Smooth muscle cell (in vitro differentiated cells): ENCODE results near the gene IARS2. TPM values are rescaled to one million over a fixed set of nuclear protein-coding genes. Genes with fewer than 3 reads are reported as not detected.

Experiments
- DNase-seq: peaks from one replicate; lab custom pipeline; 2025; ENCODE audit not compliant: unreplicated experiment; lab: John Stamatoyannopoulos, UW
- H2AFZ ChIP-seq: fragments of 200-600 bp; sonication (generic); 2 replicates; pipeline ENCODE4 v1.6.0; 2016; ENCODE audit warnings: antibody characterized with exemption, low read depth, mild to moderate bottlenecking
- H3F3A ChIP-seq: fragments of 200-600 bp; sonication (generic); 2 replicates; pipeline ENCODE4 v1.6.0; 2017; ENCODE audit warnings: antibody characterized with exemption, low read depth
- H3K27ac ChIP-seq: fragments of 200-600 bp; sonication (generic); 2 replicates; pipeline ENCODE4 v1.5.1; 2016; ENCODE audit warnings: low read depth, mild to moderate bottlenecking
- H3K27me3 ChIP-seq: fragments of 200-600 bp; sonication (generic); 2 replicates; pipeline ENCODE4 v1.6.1; 2016; ENCODE audit warnings: low read depth, mild to moderate bottlenecking
- H3K36me3 ChIP-seq: fragments of 200-600 bp; sonication (generic); 2 replicates; pipeline ENCODE4 v1.5.1; 2016; ENCODE audit warnings: low read depth
- H3K4me1 ChIP-seq: fragments of 200-600 bp; sonication (generic); 2 replicates; pipeline ENCODE4 v1.5.1; 2016; ENCODE audit warnings: low read depth
- H3K4me2 ChIP-seq: fragments of 200-600 bp; sonication (generic); 2 replicates; pipeline ENCODE4 v1.6.0; 2016; ENCODE audit warnings: mild to moderate bottlenecking
- H3K4me3 ChIP-seq: fragments of 200-600 bp; sonication (generic); 2 replicates; pipeline ENCODE4 v1.5.1; 2016; ENCODE audit warnings: mild to moderate bottlenecking
- H3K79me2 ChIP-seq: fragments of 200-600 bp; sonication (generic); 2 replicates; pipeline ENCODE4 v1.6.0; 2016; ENCODE audit warnings: low read depth, mild to moderate bottlenecking
- H3K9ac ChIP-seq: fragments of 200-600 bp; sonication (generic); 2 replicates; pipeline ENCODE4 v1.6.0; 2016; ENCODE audit warnings: low read depth
- H3K9me3 ChIP-seq: fragments of 200-600 bp; sonication (generic); replicated peaks from 2 replicates; pipeline ENCODE4 v1.5.1; 2016; ENCODE audit warnings: low read depth
- H4K20me1 ChIP-seq: fragments of 200-600 bp; sonication (generic); 2 replicates; pipeline ENCODE4 v1.6.0; 2016; ENCODE audit warnings: low read depth
- CTCF ChIP-seq: fragments of 200-600 bp; sonication (generic); IDR thresholded peaks from 2 replicates; pipeline ENCODE4 v1.5.1; 2017; ENCODE audit warnings: borderline replicate concordance, mild to moderate bottlenecking, antibody characterized with exemption; ENCODE audit not compliant: insufficient read depth, poor library complexity, severe bottlenecking
- WGBS: methylation state at CpG from one replicate; pipeline ENCODE4 v1.1.7; 2016; ENCODE audit warnings: low lambda C conversion rate; 5-methylcytosine and 5-hydroxymethylcytosine counted together
- polyA plus RNA-seq: library from polyadenylated mRNA; unstranded; fragments of >200 nt; fragmentation: Nextera tagmentation; extraction: Ambion mirVana; gene quantifications from 2 replicates; pipeline ENCODE4 v1.2.1, GENCODE V29; 2016
- total RNA-seq: library from RNA; depleted of rRNA; stranded (reverse); fragments of >200 nt; gene quantifications from 2 replicates; pipeline ENCODE4 v1.2.3, GENCODE V29; 2014

The IARS2 gene
- total and polyA plus RNA-seq, 2 experiments from 2014 or later: 42.5 to 81.0 TPM

GRCh38 chr1:220170836-220171526 is 77.0 kb downstream of the IARS2 start:
- H4K20me1 ChIP-seq: peaks cover 6% of the 10 kb centered on the region
- peaks cover 9% of the 10 kb centered on the region for H3K9me3 ChIP-seq
- no peak overlapping the region for H3K4me3 ChIP-seq
- no peak overlapping the region for H3K27ac ChIP-seq
- DNase-seq: no peak
- no peaks in the 10 kb centered on the region for H3F3A ChIP-seq
- no peaks in the 10 kb centered on the region for H3K27me3 ChIP-seq
- H2AFZ ChIP-seq: no peak overlapping the region
- H3K9ac ChIP-seq: no peak overlapping the region
- WGBS: 100% methylated on average over 1 of the region's 1 CpG
- no peaks in the 10 kb centered on the region for H3K79me2 ChIP-seq
- no peak for TF ChIP-seq CTCF
- peaks cover 39% of the 10 kb centered on the region for H3K36me3 ChIP-seq
- H3K4me2 ChIP-seq: no peak overlapping the region
- no peaks in the 10 kb centered on the region for H3K4me1 ChIP-seq

- Histone ChIP-seq H3K4me1 (no peaks in the 10 kb centered on the region), H3K27me3 (no peaks in the 10 kb centered on the region), H3K4me3 (no peak overlapping the region), H3K36me3 (peaks cover 10% of the 10 kb centered on the region), H2AFZ (no peak overlapping the region), H3K79me2 (peaks cover 4% of the 10 kb centered on the region), H3F3A (no peaks in the 10 kb centered on the region), H3K9ac (no peak overlapping the region), H3K27ac (no peak overlapping the region), H3K9me3 (no peaks in the 10 kb centered on the region), H4K20me1 (peaks cover 24% of the 10 kb centered on the region), H3K4me2 (no peak overlapping the region)
- DNase-seq: no peak
- no peak for TF ChIP-seq CTCF
- WGBS: 100% methylated on average over 1 of the region's 1 CpG
Observed at GRCh38 chr1:220176540-220176939, 82.6 kb downstream of the IARS2 start.

- Histone ChIP-seq H3K4me2 (no peak overlapping the region), H3K4me1 (no peaks in the 10 kb centered on the region), H3K79me2 (peaks cover 4% of the 10 kb centered on the region), H3K9ac (no peak overlapping the region), H3K27ac (no peak overlapping the region), H3K27me3 (no peaks in the 10 kb centered on the region), H3K36me3 (peaks cover 22% of the 10 kb centered on the region), H3K4me3 (no peak overlapping the region), H3F3A (no peaks in the 10 kb centered on the region), H4K20me1 (peaks cover 14% of the 10 kb centered on the region), H2AFZ (no peak overlapping the region), H3K9me3 (no peaks in the 10 kb centered on the region)
- DNase-seq: no peak
- 93% methylated on average over 1 of the region's 1 CpG for WGBS
- no peak for TF ChIP-seq CTCF
Observed at GRCh38 chr1:220182111-220182510, 88.2 kb downstream of the IARS2 start.

GRCh38 chr1:220182656-220183055 is 88.7 kb downstream of the IARS2 start:
- Histone ChIP-seq H3K36me3 (peaks cover 22% of the 10 kb centered on the region), H3F3A (no peaks in the 10 kb centered on the region), H3K9me3 (no peaks in the 10 kb centered on the region), H3K4me2 (no peak overlapping the region), H4K20me1 (peaks cover 9% of the 10 kb centered on the region), H3K27me3 (no peaks in the 10 kb centered on the region), H3K9ac (no peak overlapping the region), H3K79me2 (peaks cover 4% of the 10 kb centered on the region), H3K4me1 (no peaks in the 10 kb centered on the region), H2AFZ (no peak overlapping the region), H3K27ac (no peak overlapping the region), H3K4me3 (no peak overlapping the region)
- DNase-seq: no peak
- TF ChIP-seq CTCF: no peak
- 94% methylated on average over 2 of the region's 2 CpGs for WGBS
